ENCODE data around the gene FOXL1.

DNA sequence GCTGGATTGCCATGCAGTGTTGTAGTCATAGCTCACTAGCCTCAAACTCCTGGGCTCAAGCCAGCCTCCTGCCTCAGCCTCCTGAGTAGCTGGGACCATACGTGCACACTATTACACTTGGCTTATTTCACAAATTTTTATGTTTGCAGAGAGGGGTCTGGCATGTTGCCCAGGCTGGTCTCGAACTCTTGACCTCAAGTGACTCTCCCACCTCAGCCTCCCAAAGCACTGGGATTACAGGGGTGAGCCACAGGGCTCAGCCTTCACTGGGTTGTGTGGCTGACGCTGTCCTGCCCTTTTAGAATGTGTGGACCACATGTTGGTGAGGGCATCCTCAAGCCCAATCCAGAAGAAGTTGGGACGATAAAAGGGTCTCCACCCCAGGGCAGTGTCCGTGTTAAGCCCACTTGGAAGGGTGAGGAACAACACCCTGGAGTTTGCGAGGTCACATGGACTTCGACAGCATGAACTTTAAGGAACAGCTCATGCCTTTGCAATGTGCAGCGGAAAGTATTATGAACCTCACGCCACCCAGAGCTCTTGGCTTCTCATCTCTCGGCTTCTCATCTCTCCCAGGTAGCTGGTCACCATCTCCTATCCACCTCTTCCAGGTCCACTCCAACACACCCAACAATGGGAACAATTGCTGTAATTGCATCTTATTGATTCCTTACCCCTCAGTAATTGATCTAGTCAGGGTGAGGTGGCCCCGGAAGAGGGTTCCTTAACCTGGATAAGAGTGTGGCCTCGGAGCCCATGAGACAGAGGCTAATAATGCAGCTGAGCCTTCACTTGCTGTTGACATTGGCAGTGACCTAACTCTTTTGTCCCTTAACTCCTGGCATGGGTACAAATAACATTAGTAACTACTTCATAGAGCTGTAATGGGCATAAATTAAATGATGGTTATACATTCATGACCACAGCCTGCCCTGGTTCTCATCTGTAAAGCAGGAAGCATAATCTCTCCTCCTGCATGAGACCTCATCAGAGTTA, 6.7 kb downstream of the FOXL1 start:
- TF ChIP-seq, protein P1, sequence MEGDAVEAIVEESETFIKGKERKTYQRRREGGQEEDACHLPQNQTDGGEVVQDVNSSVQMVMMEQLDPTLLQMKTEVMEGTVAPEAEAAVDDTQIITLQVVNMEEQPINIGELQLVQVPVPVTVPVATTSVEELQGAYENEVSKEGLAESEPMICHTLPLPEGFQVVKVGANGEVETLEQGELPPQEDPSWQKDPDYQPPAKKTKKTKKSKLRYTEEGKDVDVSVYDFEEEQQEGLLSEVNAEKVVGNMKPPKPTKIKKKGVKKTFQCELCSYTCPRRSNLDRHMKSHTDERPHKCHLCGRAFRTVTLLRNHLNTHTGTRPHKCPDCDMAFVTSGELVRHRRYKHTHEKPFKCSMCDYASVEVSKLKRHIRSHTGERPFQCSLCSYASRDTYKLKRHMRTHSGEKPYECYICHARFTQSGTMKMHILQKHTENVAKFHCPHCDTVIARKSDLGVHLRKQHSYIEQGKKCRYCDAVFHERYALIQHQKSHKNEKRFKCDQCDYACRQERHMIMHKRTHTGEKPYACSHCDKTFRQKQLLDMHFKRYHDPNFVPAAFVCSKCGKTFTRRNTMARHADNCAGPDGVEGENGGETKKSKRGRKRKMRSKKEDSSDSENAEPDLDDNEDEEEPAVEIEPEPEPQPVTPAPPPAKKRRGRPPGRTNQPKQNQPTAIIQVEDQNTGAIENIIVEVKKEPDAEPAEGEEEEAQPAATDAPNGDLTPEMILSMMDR (IDR thresholded peaks at IDR 0.05; ENCODE audit: low read depth, low read length, poor library complexity, severe bottlenecking) = no peak
- TF ChIP-seq EZH2phosphoT487 (IDR thresholded peaks at IDR 0.05; ENCODE audit: borderline replicate concordance, low read length) = no peak
